HG03565 (cell line): ENCODE results near the gene EDN3.

Source experiments
- ATAC-seq: cut with Tn5 transposase; IDR thresholded peaks from one replicate; pipeline ENCODE4 v1.9.1; 2021; ENCODE audit warnings: mild to moderate bottlenecking, moderate library complexity; ENCODE audit not compliant: unreplicated experiment

EDN3 gene, protein sequence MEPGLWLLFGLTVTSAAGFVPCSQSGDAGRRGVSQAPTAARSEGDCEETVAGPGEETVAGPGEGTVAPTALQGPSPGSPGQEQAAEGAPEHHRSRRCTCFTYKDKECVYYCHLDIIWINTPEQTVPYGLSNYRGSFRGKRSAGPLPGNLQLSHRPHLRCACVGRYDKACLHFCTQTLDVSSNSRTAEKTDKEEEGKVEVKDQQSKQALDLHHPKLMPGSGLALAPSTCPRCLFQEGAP

DNA sequence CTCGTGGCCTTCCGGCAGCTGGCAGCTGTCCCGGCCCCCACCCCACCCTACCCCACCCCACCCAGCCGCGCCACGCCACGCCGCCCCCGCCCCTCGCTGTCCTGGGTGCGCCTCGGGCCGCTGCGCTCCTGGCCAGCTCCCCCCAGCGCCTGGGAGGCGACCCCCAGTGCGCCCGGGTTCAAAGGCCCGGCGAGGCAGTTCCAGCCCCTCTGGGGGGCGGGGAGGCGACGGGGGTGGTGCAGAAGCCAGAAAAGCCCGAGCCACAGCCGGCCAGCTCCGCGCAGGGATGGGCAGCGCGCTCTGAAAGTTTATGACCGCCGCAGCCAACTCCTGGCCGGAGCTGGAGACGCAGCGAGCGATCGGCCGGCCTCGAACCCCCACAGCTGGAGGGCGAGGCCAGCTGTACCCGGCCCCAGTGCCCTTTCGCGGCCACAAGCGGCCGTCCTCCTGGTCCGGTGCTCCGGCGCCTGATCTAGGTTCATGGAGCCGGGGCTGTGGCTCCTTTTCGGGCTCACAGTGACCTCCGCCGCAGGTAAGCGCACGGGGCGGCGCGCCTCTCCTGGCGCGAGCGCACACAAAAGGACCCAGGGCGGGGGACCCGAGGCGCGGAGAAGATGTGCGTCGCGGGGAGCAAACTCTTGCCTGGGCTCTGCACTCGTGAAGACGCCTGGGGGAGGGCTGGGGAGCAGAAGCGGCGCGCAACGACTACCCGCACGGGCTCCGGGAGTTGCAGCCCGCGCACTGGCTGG, at the start of gene EDN3:
TSS of gene EDN3 (plus strand) at position 279 of the 749 bp plus-strand sequence. CDS start at position 481, 202 bp downstream.
- ATAC-seq = no peak

DNA sequence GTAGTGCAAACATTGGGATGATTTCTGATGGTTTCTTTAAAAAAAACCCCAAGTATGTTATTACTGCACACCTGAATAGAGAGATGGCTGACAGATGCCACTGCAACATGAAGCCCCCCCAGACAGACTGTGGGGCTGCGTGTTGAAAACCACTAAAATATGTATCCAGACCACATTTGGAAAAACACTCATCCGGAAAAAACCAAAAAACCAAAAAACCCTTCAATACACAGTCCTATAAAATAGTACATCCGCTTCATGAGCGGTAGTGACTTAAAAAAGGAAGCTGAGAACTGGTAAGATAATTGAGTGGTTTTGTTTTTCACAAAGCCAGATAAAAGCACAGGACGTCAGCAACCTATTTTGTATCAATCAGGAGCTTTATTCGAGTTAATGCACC, 47.1 kb upstream of the EDN3 start:
- ATAC-seq = no peak

- ATAC-seq = no peak
Measured at GRCh38 chr20:59253779-59254319, 46.6 kb upstream of the EDN3 start.

GRCh38 chr20:59255256-59255655, 45.2 kb upstream of the EDN3 start:
- ATAC-seq = no peak

- no peak for ATAC-seq
Measured at GRCh38 chr20:59258221-59258621, 42.2 kb upstream of the EDN3 start.

GRCh38 chr20:59259946-59260345, 40.5 kb upstream of the EDN3 start:
- no peak for ATAC-seq

DNA sequence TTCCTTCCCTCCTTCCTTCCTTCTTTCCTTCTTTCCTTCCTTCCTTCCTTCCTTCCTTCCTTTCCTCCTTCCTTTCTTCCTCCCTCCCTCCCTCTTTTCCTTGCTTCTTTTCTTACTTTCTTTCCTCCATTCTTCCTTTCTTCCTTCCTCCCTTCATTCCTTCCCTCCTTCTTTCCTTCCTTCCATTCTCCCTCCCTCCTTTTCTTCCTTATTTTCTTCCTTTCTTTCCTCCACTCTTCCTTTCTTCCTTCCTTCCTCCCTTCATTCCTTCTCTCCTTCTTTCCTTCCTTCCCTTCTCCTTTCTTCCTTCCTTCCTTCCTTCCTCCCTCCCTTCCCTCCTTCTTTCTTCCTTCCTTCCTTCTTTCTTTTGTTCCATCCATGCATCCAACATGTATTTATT, 35.1 kb upstream of the EDN3 start:
- ATAC-seq = no peak

DNA sequence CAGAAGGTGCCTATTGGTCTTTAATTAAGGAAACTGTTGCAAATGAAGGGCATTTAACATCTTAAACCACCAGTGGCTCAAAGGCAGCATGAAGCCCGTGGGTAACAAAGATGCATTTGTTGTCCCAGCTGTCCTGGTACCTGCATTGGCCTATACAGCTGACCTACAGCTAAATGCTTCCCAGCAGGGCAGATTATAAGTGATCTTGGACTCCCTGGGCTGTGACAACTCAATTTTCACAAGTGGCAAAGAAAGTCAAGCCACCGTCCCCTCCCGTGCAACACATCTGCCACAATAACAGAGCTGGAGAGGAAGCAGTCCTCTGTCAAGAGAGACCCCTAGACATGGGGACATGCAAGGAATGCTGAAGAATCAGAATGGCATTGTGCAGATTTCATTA, 31.5 kb upstream of the EDN3 start:
- ATAC-seq = no peak

GRCh38 chr20:59269411-59270025, 30.9 kb upstream of the EDN3 start:
- ATAC-seq = no peak

- no peak for ATAC-seq
Measured at GRCh38 chr20:59270380-59270779, 30.0 kb upstream of the EDN3 start.

DNA sequence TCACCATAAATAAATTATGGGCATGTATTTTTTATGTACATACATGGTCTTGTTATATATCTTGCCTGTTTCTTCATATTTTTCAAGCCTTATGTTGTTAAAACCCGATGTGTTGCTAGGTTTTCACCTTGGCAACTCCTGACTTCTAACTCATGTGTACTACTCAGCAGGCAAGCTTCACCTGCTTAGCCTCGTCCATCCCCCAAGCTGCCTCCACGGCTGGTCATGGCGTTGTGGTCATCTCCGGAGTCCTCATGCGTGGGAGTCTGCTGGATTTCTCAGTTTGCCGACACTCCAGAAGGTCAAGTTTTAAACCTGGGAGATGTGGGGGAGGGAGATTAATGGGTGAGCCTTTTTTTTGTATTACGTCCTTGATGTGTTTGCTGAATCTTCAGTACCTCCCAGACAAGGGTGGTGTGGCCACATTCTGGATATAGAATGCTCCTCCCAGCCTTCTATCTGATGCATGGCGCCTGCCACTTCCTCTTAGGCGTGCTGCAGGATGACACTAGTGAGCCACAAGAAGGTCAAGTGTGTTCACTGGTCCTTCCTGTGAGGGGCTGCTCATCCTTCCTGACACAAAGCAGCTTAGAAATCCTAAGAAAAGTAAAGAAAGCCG, 26.6 kb upstream of the EDN3 start:
- ATAC-seq = no peak

GRCh38 chr20:59276938-59277337, 23.5 kb upstream of the EDN3 start:
- no peak for ATAC-seq

- no peak for ATAC-seq
Measured at GRCh38 chr20:59284470-59284869, 15.9 kb upstream of the EDN3 start.

DNA sequence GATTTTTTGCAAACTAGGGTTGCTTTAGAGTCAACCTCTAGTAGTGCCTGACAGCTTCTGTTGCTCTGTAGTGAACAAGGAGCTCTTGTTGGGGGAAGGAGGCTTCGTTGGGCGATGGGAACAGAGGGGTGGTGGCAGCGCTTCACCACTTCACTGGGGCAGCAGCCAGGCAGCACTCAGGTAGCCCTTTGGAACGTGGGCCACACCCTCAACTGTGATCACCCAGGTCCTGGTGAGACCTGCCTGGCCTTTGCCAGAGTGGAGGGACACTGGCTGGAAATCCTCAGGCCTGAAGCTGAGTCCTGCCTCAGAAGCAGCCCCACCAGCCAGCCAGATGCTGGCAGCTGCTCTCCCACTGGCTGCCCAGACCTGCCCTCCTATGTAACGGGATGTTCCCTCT, 10.4 kb upstream of the EDN3 start:
- no peak for ATAC-seq

- no peak for ATAC-seq
Measured at GRCh38 chr20:59291740-59292383, 8.5 kb upstream of the EDN3 start.

DNA sequence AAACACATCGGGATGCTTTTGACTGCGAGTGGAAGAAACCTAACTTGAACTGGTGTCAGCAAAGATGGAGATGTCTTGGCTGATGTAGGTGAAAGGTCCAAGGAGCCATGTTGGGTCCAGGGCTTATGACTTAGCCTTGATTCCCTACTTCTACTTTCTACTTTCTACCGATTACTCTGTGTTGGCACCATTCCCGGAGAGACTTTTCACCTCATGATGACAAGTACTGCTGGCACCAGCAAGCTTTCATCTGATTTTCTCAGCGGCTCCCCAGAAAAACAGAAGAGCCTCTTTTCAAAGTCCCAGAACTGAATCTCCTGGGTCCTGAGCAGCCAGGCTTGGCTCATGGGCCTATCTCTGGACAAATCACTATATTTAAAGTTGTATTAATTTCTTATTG, 4.9 kb upstream of the EDN3 start:
- ATAC-seq = no peak

DNA sequence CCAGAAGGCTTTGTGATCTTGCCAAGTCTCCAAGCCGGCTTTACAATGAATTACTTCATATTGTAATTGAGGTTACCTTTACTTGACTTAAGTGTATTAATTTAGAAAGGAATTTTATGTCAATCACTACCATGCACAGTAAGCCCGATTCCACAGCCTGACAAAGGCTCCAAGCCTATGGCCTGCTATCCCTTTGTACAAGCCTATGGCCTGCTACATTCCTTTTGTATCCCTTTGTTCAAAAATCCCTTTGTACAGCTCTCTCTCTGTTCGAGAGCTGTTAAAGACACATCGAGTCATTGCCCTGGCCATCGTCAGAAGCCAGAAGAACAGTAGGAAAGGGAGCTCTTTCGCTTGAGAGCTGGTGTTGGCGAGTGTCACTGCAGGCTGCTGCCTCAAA, 2.7 kb upstream of the EDN3 start:
- no peak for ATAC-seq

DNA sequence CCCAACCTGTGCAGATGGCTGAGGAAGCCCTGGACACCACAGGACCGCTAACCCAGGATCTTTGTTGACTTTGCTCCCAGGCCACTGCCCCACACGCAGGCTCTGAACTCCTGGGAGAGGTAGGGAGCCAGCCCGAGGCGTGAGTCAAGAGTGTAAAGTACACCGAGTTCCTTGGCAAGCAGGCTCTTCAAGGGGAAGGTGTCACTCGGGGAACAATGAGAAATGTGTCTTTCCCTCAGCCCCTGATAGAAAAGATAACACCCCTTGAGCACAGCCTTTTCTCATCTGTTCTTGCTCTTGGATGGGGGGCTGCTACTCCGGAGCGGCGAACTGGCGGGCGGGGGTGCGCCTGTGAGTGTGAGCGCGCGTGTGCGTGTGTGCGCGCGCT, 472 bp upstream of the EDN3 start:
- no peak for ATAC-seq

DNA sequence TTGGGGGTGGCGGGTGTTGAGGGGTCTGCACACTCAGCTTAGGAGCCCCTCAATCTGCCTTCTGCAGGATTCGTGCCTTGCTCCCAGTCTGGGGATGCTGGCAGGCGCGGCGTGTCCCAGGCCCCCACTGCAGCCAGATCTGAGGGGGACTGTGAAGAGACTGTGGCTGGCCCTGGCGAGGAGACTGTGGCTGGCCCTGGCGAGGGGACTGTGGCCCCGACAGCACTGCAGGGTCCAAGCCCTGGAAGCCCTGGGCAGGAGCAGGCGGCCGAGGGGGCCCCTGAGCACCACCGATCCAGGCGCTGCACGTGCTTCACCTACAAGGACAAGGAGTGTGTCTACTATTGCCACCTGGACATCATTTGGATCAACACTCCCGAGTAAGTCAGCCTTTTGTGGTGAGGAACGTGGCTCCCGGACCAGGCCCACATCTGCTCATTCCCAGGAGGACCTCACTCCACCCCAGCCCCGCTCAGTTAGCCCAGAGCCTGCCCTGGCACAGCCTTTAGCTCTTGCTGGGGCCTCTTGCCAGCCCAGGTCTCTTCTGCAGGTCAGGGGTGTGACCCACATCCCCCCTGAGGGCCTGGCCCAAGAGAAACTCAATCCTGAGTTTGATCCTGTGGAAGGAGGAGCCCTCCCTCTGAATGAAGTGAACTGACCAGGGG, 1.1 kb downstream of the EDN3 start:
- no peak for ATAC-seq

DNA sequence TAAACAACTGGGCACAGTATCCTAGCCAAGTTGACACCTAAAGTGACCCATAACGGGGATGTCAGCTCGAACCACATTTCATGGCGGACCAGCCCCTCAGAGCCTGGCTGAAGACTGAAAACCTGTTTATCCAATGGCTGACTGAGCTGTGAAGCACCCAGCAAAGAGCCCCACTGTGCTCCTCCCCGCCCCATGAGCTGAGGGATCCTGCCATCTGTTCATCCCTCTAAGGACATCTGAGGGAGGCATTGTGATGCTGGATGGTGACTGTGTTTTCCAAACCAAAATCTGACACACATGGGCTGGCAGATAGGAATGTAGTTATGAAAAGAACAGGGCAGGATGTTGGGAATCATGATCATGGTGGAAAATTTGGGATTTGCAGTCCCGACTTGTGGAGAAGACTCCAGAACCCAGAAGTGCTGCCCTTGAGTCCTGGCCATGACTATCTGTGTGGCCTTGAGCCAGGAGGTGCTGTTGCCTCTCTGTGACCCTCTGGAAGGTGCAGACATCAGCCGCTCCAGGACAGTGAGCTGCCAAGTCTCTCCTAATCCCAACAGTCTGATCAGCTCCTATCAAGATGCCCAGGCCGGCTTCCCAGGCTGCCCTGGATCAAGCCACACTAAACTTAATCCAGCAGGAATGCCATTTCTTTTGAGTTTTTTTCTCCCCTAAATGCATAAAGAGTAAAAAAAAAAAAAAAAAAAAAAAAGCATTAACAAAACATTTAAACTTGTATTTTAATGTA, 5.7 kb downstream of the EDN3 start:
- no peak for ATAC-seq
